IMR-90 (cell line): ENCODE measurements around the gene GLG1.

ENCODE experiments used
- BHLHE40 ChIP-seq: fragments of 150-350 bp; IDR thresholded peaks from 2 replicates; pipeline ENCODE4 v1.6.1; 2016; ENCODE audit warnings: mild to moderate bottlenecking, low read depth, low read length
- CEBPB ChIP-seq: IDR thresholded peaks from 2 replicates; pipeline ENCODE4 v1.6.1; 2012; ENCODE audit warnings: low read depth, low read length, improper control_type of control experiment
- CHD1 ChIP-seq: IDR thresholded peaks from 2 replicates; pipeline ENCODE4 v1.6.1; 2012; ENCODE audit warnings: low read depth, low read length, improper control_type of control experiment
- MAZ ChIP-seq: IDR thresholded peaks from 2 replicates; pipeline ENCODE4 v1.6.1; 2012; ENCODE audit warnings: low read depth, mild to moderate bottlenecking, low read length, improper control_type of control experiment, moderate library complexity, borderline replicate concordance
- MXI1 ChIP-seq: IDR thresholded peaks from 2 replicates; pipeline ENCODE4 v1.6.1; 2012; ENCODE audit warnings: low read depth, mild to moderate bottlenecking, low read length, moderate library complexity, borderline replicate concordance
- NFE2L2 ChIP-seq: fragments of 150-350 bp; IDR thresholded peaks from 2 replicates; pipeline ENCODE4 v1.6.1; 2016; ENCODE audit warnings: low read depth, mild to moderate bottlenecking, low read length
- POLR2A ChIP-seq: IDR thresholded peaks from 2 replicates; pipeline ENCODE4 v1.6.1; 2012; ENCODE audit warnings: mild to moderate bottlenecking, low read depth, low read length
- RAD21 ChIP-seq: IDR thresholded peaks from 2 replicates; pipeline ENCODE4 v1.6.1; 2012; ENCODE audit warnings: low read length, improper control_type of control experiment
- RCOR1 ChIP-seq: IDR thresholded peaks from 2 replicates; pipeline ENCODE4 v1.6.1; 2012; ENCODE audit warnings: mild to moderate bottlenecking, low read length, improper control_type of control experiment; ENCODE audit not compliant: insufficient replicate concordance
- RFX5 ChIP-seq: IDR thresholded peaks from 2 replicates; pipeline ENCODE4 v1.8.0; 2012; ENCODE audit warnings: low read depth, mild to moderate bottlenecking, low read length, moderate library complexity
- SMC3 ChIP-seq: fragments of 150-350 bp; IDR thresholded peaks from 2 replicates; pipeline ENCODE4 v1.6.1; 2016; ENCODE audit warnings: low read depth, mild to moderate bottlenecking, antibody characterized with exemption, low read length, moderate library complexity
- TF ChIP-seq, protein P1 (sequence below): conservative IDR thresholded peaks from 2 replicates; pipeline ENCODE4 v1.5.1; 2012; ENCODE audit warnings: mild to moderate bottlenecking, low read depth, low read length, improper control_type of control experiment
- TF ChIP-seq, protein P2 (sequence below): fragments of 150-350 bp; IDR thresholded peaks from 2 replicates; pipeline ENCODE4 v1.6.1; 2016; ENCODE audit warnings: low read depth, mild to moderate bottlenecking, low read length, moderate library complexity, borderline replicate concordance
- TF ChIP-seq, protein P3 (sequence below): fragments of 150-350 bp; IDR thresholded peaks from 2 replicates; pipeline ENCODE4 v1.6.1; 2017; ENCODE audit warnings: mild to moderate bottlenecking, antibody characterized with exemption, low read length, low read depth

DNA sequence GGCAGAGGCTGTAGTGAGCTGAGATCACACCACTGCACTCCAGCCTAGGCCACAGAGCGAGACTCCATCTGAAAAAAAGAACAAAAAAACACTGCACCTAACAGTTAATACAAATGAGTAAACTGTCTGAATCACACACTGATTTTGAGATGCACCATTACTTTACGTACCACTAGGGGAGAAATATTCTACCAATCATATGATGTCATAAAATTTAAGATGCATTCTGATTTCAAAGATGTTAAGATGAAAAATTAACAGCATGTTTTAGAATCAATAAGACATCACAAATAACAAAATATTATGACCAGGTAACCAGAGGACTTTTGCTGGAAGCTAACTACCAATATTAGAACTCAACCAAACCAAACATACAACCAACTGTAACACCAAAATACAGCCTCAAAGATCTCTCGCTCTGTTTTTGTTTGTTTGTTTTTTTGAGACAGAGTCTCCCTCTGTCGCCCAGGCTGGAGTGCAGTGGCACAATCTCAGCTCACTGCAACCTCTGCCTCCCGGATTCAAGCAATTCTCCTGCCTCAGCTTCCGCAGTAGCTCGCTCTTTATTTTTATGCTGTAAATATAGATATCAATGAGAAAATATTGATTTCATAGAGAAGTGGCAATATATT is 31.6 kb downstream of the GLG1 start:
- TF ChIP-seq, protein P1, sequence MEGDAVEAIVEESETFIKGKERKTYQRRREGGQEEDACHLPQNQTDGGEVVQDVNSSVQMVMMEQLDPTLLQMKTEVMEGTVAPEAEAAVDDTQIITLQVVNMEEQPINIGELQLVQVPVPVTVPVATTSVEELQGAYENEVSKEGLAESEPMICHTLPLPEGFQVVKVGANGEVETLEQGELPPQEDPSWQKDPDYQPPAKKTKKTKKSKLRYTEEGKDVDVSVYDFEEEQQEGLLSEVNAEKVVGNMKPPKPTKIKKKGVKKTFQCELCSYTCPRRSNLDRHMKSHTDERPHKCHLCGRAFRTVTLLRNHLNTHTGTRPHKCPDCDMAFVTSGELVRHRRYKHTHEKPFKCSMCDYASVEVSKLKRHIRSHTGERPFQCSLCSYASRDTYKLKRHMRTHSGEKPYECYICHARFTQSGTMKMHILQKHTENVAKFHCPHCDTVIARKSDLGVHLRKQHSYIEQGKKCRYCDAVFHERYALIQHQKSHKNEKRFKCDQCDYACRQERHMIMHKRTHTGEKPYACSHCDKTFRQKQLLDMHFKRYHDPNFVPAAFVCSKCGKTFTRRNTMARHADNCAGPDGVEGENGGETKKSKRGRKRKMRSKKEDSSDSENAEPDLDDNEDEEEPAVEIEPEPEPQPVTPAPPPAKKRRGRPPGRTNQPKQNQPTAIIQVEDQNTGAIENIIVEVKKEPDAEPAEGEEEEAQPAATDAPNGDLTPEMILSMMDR: no peak
- TF ChIP-seq SMC3: no peak
- TF ChIP-seq, protein P2, sequence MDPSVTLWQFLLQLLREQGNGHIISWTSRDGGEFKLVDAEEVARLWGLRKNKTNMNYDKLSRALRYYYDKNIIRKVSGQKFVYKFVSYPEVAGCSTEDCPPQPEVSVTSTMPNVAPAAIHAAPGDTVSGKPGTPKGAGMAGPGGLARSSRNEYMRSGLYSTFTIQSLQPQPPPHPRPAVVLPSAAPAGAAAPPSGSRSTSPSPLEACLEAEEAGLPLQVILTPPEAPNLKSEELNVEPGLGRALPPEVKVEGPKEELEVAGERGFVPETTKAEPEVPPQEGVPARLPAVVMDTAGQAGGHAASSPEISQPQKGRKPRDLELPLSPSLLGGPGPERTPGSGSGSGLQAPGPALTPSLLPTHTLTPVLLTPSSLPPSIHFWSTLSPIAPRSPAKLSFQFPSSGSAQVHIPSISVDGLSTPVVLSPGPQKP: no peak
- no peak for TF ChIP-seq MXI1
- TF ChIP-seq MAZ: no peak
- no peak for TF ChIP-seq RAD21
- TF ChIP-seq POLR2A: no peak
- TF ChIP-seq RFX5: no peak
- no peak for TF ChIP-seq NFE2L2
- TF ChIP-seq CHD1: no peak
- no peak for TF ChIP-seq CEBPB
- TF ChIP-seq BHLHE40: no peak
- TF ChIP-seq, protein P3, sequence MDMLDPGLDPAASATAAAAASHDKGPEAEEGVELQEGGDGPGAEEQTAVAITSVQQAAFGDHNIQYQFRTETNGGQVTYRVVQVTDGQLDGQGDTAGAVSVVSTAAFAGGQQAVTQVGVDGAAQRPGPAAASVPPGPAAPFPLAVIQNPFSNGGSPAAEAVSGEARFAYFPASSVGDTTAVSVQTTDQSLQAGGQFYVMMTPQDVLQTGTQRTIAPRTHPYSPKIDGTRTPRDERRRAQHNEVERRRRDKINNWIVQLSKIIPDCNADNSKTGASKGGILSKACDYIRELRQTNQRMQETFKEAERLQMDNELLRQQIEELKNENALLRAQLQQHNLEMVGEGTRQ: no peak
- TF ChIP-seq RCOR1: no peak
